K562 (cell line): Measurements from ENCODE around the gene NPHP3. TPM values are rescaled to one million over a fixed set of nuclear protein-coding genes. Genes with fewer than 3 reads are reported as not detected.
A peak's percentile ranks its signal among the peaks of the same experiment; 100 is the strongest.
"Not testable (repeated sequence)": the region's sequence is repeated elsewhere in the genome, so short reads cannot be mapped to it uniquely, and the experiment has no call there.

Experiments used
- ATAC-seq: fragments of 200-7000 bp; cut with Tn5 transposase; 3 replicates; pipeline ENCODE4 v1.9.1; 2020; ENCODE audit warnings: moderate library complexity
- BruUV-seq: library from RNA; stranded (reverse); fragments of 400-500 nt; replicated peaks from 2 replicates; lab custom pipeline; 2021; lab: Mats Ljungman, UMichigan
- CTCF ChIA-PET: fragments of 300-600 bp; formaldehyde crosslinking; extraction: SDS; loops from one replicate; lab custom pipeline; 2021; ENCODE audit warnings: low intra/inter-chr PET ratio; lab: Yijun Ruan, JAX
- POLR2A ChIA-PET: fragments of 300-600, 350-650 bp; sonication (Branson Sonifier 250); formaldehyde crosslinking; extraction: SDS; loops from one replicate; lab custom pipeline; 2021; ENCODE audit warnings: antibody characterized with exemption, inconsistent platforms; lab: Yijun Ruan, JAX
- DNase-seq, 4 experiments: peaks; one replicate each; pipeline versions ENCODE4 v3.0.0 to v3.0.0-alpha.2; 2011 to 2018; ENCODE audit warnings: low spot score in 3 of 4, mixed read lengths in 3 of 4; ENCODE audit errors: extremely low read depth in 1 of 4
- FAIRE-seq: peaks from 2 replicates; lab custom pipeline; 2011; peaks lifted over from hg19 to GRCh38; lab: Jason Lieb, UNC
- H2AFZ ChIP-seq: 2 replicates; pipeline ENCODE4 v1.6.0; 2011; ENCODE audit warnings: low read depth, low read length, control low read depth, inconsistent platforms
- H3K27ac ChIP-seq: fragments of 200-600 bp; 3 replicates; pipeline ENCODE4 v1.8.0; 2011; ENCODE audit warnings: low read depth, mild to moderate bottlenecking, control low read depth, inconsistent platforms, low read length, moderate library complexity, mixed read lengths; ENCODE audit errors: extremely low read depth
- H3K27me3 ChIP-seq, 2 experiments: fragments of 300-600 bp in 1 of 2; 2 replicates in 1 of 2; 3 replicates in 1 of 2; pipeline versions ENCODE4 v1.6.0 to v1.8.0; 2011; ENCODE audit warnings: inconsistent platforms in 2 of 2, low read length in 2 of 2, mild to moderate bottlenecking in 1 of 2, mixed read lengths in 1 of 2, moderate library complexity in 1 of 2; ENCODE audit not compliant: control insufficient read depth in 2 of 2, insufficient read depth in 2 of 2
- H3K36me3 ChIP-seq: fragments of 300-600 bp; 3 replicates; pipeline ENCODE4 v1.8.0; 2011; ENCODE audit warnings: mild to moderate bottlenecking, low read length, inconsistent platforms; ENCODE audit not compliant: control insufficient read depth, insufficient read depth
- H3K4me1 ChIP-seq, 2 experiments: fragments of 200-600 bp in 1 of 2; replicated peaks in 1 of 2; 2 replicates in 1 of 2; 3 replicates in 1 of 2; pipeline versions ENCODE4 v1.5.1 to v1.8.0; 2011; ENCODE audit warnings: inconsistent platforms in 2 of 2, low read length in 2 of 2, mild to moderate bottlenecking in 1 of 2, mixed read lengths in 1 of 2, moderate library complexity in 1 of 2; ENCODE audit not compliant: control insufficient read depth in 2 of 2, insufficient read depth in 2 of 2
- H3K4me2 ChIP-seq: 2 replicates; pipeline ENCODE4 v1.6.1; 2011; ENCODE audit warnings: low read length, control low read depth, inconsistent platforms, mixed read lengths; ENCODE audit not compliant: insufficient read depth
- H3K4me3 ChIP-seq: fragments of 200-600 bp; sonication (generic), shearing (Covaris generic); 2 replicates; pipeline ENCODE4 v1.5.1; 2016; ENCODE audit warnings: control low read depth, inconsistent platforms
- H3K79me2 ChIP-seq: fragments of 200-600 bp; 3 replicates; pipeline ENCODE4 v1.8.0; 2011; ENCODE audit warnings: low read length, inconsistent platforms; ENCODE audit not compliant: control insufficient read depth, insufficient read depth
- H3K9ac ChIP-seq, 2 experiments: 2 replicates each; pipeline versions ENCODE4 v1.6.0 to v1.6.1; 2011; ENCODE audit warnings: low read depth in 2 of 2, low read length in 2 of 2, control low read depth in 1 of 2, inconsistent platforms in 1 of 2, mild to moderate bottlenecking in 1 of 2, mixed read lengths in 1 of 2; ENCODE audit not compliant: insufficient read depth in 1 of 2
- H3K9me1 ChIP-seq: one replicate; pipeline ENCODE4 v1.6.0; 2011; ENCODE audit warnings: inconsistent platforms, mild to moderate bottlenecking, low read length, moderate library complexity; ENCODE audit not compliant: control insufficient read depth, insufficient read depth
- H3K9me3 ChIP-seq: replicated peaks from 2 replicates; pipeline ENCODE4 v1.5.1; 2011; ENCODE audit warnings: low read depth, low read length, inconsistent platforms; ENCODE audit not compliant: control insufficient read depth, insufficient read depth
- H4K20me1 ChIP-seq: replicated peaks from 2 replicates; pipeline ENCODE4 v1.6.1; 2011; ENCODE audit warnings: low read length, inconsistent platforms, mixed read lengths; ENCODE audit not compliant: control insufficient read depth, insufficient read depth
- CTCFL ChIP-seq: IDR thresholded peaks from 2 replicates; pipeline ENCODE4 v1.6.1; 2011; ENCODE audit warnings: borderline replicate concordance, low read depth, mild to moderate bottlenecking, moderate library complexity, low read length; ENCODE audit not compliant: insufficient read depth, poor library complexity, severe bottlenecking
- DEAF1 ChIP-seq: fragments of 450-650 bp; formaldehyde crosslinking; IDR thresholded peaks from 2 replicates; pipeline ENCODE4 v1.4.0; 2020; ENCODE audit warnings: mild to moderate bottlenecking, moderate library complexity
- E2F5 ChIP-seq: sonication (generic); formaldehyde crosslinking; IDR thresholded peaks from 2 replicates; pipeline ENCODE4 v1.8.0; 2022; ENCODE audit warnings: mild to moderate bottlenecking, missing genetic modification reagents
- MNT ChIP-seq, 2 experiments: fragments of 450-650 bp; conservative IDR thresholded peaks; 2 replicates each; pipeline ENCODE4 v1.6.1; 2017; ENCODE audit warnings: mild to moderate bottlenecking in 2 of 2, moderate library complexity in 2 of 2
- NR4A1 ChIP-seq, 2 experiments: fragments of 250-450 bp in 1 of 2; fragments of 450-650 bp in 1 of 2; sonication (Bioruptor Pico) in 1 of 2; IDR thresholded peaks; 2 replicates each; pipeline versions ENCODE4 v1.4.0 to v1.6.1; 2016 to 2020; ENCODE audit warnings: mild to moderate bottlenecking in 2 of 2, missing compliant biosample characterization in 1 of 2, missing genetic modification characterization in 1 of 2, moderate library complexity in 1 of 2
- RBM22 ChIP-seq: fragments of 200-400 bp; formaldehyde crosslinking; IDR thresholded peaks from 2 replicates; pipeline ENCODE4 v1.6.1; 2018; ENCODE audit warnings: low read length, low read depth; ENCODE audit not compliant: poor library complexity, severe bottlenecking
- SREBF2 ChIP-seq: sonication (generic); formaldehyde crosslinking; IDR thresholded peaks from 2 replicates; pipeline ENCODE4 v1.4.0; 2020; ENCODE audit warnings: mild to moderate bottlenecking, missing genetic modification reagents
- ZNF668 ChIP-seq: fragments of 250-450 bp; sonication (Bioruptor Pico); IDR thresholded peaks from 2 replicates; pipeline ENCODE4 v1.8.0; 2022; ENCODE audit warnings: mild to moderate bottlenecking, inconsistent platforms
- WGBS: fragments of 100-300 bp; shearing (Covaris generic); methylation state at CpG from one replicate; pipeline ENCODE4 v1.1.6; 2016; ENCODE audit warnings: low coverage, mixed read lengths; ENCODE audit not compliant: insufficient coverage; ENCODE audit errors: missing lambda C conversion rate; 5-methylcytosine and 5-hydroxymethylcytosine counted together
- in situ Hi-C: fragments of 300-500 bp; cut with MboI; formaldehyde crosslinking; loops from 4 replicates; pipeline ENCODE4 v1.15.0; 2018; ENCODE audit warnings: inconsistent platforms, mixed read lengths
- intact Hi-C: fragments of 100-400 bp; cut with micrococcal nuclease; formaldehyde crosslinking; loops from 2 replicates; pipeline ENCODE4 v1.14.2; 2022
- polyA plus RNA-seq, 8 experiments: library from polyadenylated mRNA; depleted of rRNA in 4 of 8; stranded (reverse) in 5 of 8; unstranded in 3 of 8; fragments of >200 nt; fragmentation: Nextera tagmentation in 2 of 8; fragmentation: Illumina TruSeq in 1 of 8; extraction: Ambion mirVana in 2 of 8; extraction: Trizol in 1 of 8; gene quantifications; 2 replicates each; pipeline versions ENCODE4 v1.2.1 to v1.2.3, GENCODE V29; 2011 to 2014; ENCODE audit warnings: inconsistent platforms in 1 of 8, missing spikeins in 1 of 8
- total RNA-seq, 7 experiments: library from RNA; depleted of rRNA in 6 of 7; stranded (reverse); fragments of >200 nt in 6 of 7; fragmentation: Illumina TruSeq in 2 of 7; extraction: Trizol in 2 of 7; gene quantifications; 2 replicates each; pipeline versions ENCODE4 v1.2.1 to v1.2.3, GENCODE V29; 2011 to 2021; ENCODE audit warnings: low replicate concordance in 1 of 7

Gene NPHP3
- total and polyA plus RNA-seq, 9 of the 15 experiments (the other 6 are each of a cell fraction or from before 2014, with no cell fraction given) = 0.62 to 13.2 (median 5.8) TPM

GRCh38 chr3:132641837-132642538 lies 80.2 kb downstream of the NPHP3 start (continued):
- TF ChIP-seq DEAF1 (peak; percentile 59), RBM22 (no peak), ZNF668 (CRISPR knock-in tag) (no peak), E2F5 (no peak), CTCFL (no peak), SREBF2 (CRISPR knock-in tag) (no peak), NR4A1 (CRISPR knock-in tag; IDR thresholded peaks at IDR 0.05) (no peak), NR4A1 (tag; IDR thresholded peaks at IDR 0.05) (no peak), MNT (conservative IDR thresholded peaks at IDR 0.05) (no peak)

GRCh38 chr3:132641427-132641826 lies 80.8 kb downstream of the NPHP3 start:
- H3K4me3 ChIP-seq, POLR2A ChIA-PET, H3K9me1 ChIP-seq, H3K9ac ChIP-seq, H3K27ac ChIP-seq, H2AFZ ChIP-seq, ATAC-seq, H3K4me2 ChIP-seq, H3K79me2 ChIP-seq, H3K36me3 ChIP-seq, H4K20me1 ChIP-seq, DNase-seq, FAIRE-seq, BruUV-seq, H3K27me3 ChIP-seq, H3K9me3 ChIP-seq, H3K4me1 ChIP-seq: not testable (repeated sequence)
- intact Hi-C loops (loop anchor here (5.0 to 10.0 kb wide), 2 partner anchors 289 to 387 kb away; no protein-coding TSS in a partner anchor), in situ Hi-C loops (loop anchor here (5.0 kb wide), 1 partner anchor 99 kb away; no protein-coding TSS in a partner anchor)
- CTCF ChIA-PET = interaction anchor here (0.6 to 3.4 kb wide), 2 partner anchors 48 to 106 kb away, joined by 3 to 49 read pairs; no protein-coding TSS in a partner anchor
- WGBS = 60% methylated on average over 2 of the region's 2 CpGs
